Prostate gland (tissue), 2 donors: ENCODE results near the gene OAS2.

Source experiments
- CTCF ChIP-seq, 4 experiments: fragments of 200-600 bp in 2 of 4; fragments of 450-650 bp in 2 of 4; sonication (generic) in 2 of 4; IDR thresholded peaks; 1 replicate in 3 of 4; 2 replicates in 1 of 4; pipeline ENCODE4 v1.5.1; 2016 to 2019; ENCODE audit warnings: antibody characterized with exemption in 4 of 4, mild to moderate bottlenecking in 2 of 4, moderate library complexity in 2 of 4
- POLR2A ChIP-seq: fragments of 450-650 bp; IDR thresholded peaks from one replicate; pipeline ENCODE4 v1.6.1; 2016; ENCODE audit warnings: antibody characterized with exemption, mild to moderate bottlenecking
- POLR2AphosphoS5 ChIP-seq: sonication (generic); formaldehyde crosslinking; IDR thresholded peaks from one replicate; pipeline ENCODE4 v1.6.1; 2017; ENCODE audit warnings: antibody characterized with exemption

DNA sequence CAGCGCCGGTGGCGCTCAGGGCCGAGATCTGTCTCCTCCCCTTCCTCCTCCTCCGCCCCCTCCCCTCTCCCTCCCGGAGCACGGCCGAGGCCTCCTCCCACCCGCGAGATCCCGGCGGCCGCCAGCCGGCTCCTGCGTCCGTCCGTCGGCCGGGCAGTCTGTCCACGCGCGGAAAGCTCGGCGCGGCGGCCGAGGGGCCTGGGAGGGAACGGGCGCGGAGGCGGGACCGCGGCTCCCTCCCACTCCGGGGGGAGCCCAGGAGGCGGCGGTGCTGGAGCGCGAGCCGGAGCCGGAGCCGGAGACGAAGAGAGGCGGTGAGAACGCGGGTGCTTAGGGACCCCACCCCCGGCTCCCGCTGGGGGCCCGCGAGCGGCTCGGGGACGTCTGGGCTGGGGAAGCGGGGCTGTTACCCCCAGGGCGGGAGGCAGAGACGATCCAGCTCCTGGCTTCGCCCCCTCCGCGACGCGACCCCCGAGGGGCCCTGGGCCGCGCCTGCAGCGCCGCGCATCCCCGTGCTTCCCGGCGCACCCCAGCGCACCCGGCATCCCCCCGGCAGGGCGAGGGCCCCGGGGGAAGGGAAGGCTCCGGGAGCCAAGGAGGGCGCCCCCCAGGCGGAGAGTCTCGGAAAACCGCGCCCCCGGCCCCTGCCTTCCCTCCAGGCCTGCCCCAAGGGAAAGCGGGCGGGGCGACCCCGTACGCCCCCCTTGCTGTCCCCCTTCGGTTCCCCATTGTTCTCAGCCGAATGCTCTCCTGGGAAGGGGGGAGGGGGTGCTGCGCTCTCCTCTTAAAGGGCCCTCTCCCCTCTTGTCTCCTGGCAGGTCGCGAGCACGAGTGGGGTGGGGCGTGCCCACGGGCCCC lies 78.5 kb downstream of the OAS2 start, which contains the start of gene DTX1:
- TF ChIP-seq POLR2A: no peak
- no peak for TF ChIP-seq CTCF (IDR thresholded peaks at IDR 0.05)
- TF ChIP-seq POLR2AphosphoS5: no peak
